ENCODE results near the gene KRT77. TPM values are rescaled to one million over a fixed set of nuclear protein-coding genes. Genes with fewer than 3 reads are reported as not detected.

KRT77 gene
- polyA plus RNA-seq, 3 donors: not detected

- H2AFZ ChIP-seq (ENCODE audit: insufficient read depth, low read depth, low read length, poor library complexity, severe bottlenecking): no peak overlapping the region
- no peaks in the 10 kb centered on the region for H4K20me1 ChIP-seq (ENCODE audit: insufficient read depth, low read length)
- no peaks in the 10 kb centered on the region for H3K36me3 Mint-ChIP-seq
- DNase-seq: no peak
- no peak overlapping the region for H3K4me3 ChIP-seq (replicated peaks in 1 of 3; ENCODE audit: low read depth in 2 of 3, low read length in 3 of 3)
- H3K4me3 Mint-ChIP-seq: no peak overlapping the region
- 84% methylated on average over 5 of the region's 7 CpGs for WGBS (ENCODE audit: insufficient coverage)
- H3K9me3 ChIP-seq (replicated peaks in 1 of 2; ENCODE audit: control insufficient read depth in 1 of 2, insufficient read depth in 1 of 2, low read length in 2 of 2): no peaks in the 10 kb centered on the region
- H3K4me2 ChIP-seq (replicated peaks; ENCODE audit: extremely low read depth, low read length, poor library complexity, severe bottlenecking): no peak overlapping the region
- H3K27ac ChIP-seq (ENCODE audit: low read depth in 1 of 2, low read length in 2 of 2): no peak overlapping the region
- no peaks in the 10 kb centered on the region for H3K4me1 ChIP-seq (ENCODE audit: control insufficient read depth in 1 of 2, insufficient read depth in 2 of 2, low read length in 2 of 2)
- TF ChIP-seq CTCF (IDR thresholded peaks at IDR 0.05): no peak
- H3K27me3 ChIP-seq (ENCODE audit: control insufficient read depth in 2 of 2, insufficient read depth in 2 of 2, low read length in 2 of 2): no peaks in the 10 kb centered on the region
- H3K27me3 Mint-ChIP-seq (ENCODE audit: low read depth in 3 of 3): peaks cover 0 to 8% (median 2%) of the 10 kb centered on the region in 3 donors
- H3K4me1 Mint-ChIP-seq: no peaks in the 10 kb centered on the region
- intact Hi-C loops (cut with micrococcal nuclease): no loop called here
- H3K9ac ChIP-seq (ENCODE audit: insufficient read depth, low read length, poor library complexity, severe bottlenecking): no peak overlapping the region
- no peaks in the 10 kb centered on the region for H3K79me2 ChIP-seq (ENCODE audit: insufficient read depth, low read length)
- H3K9me3 Mint-ChIP-seq: peaks cover 0 to 2% (median 0%) of the 10 kb centered on the region in 7 donors
- no peak overlapping the region for H3K27ac Mint-ChIP-seq
- no peaks in the 10 kb centered on the region for H3K36me3 ChIP-seq (replicated peaks in 1 of 2; ENCODE audit: control insufficient read depth in 1 of 2, insufficient read depth in 2 of 2, low read length in 2 of 2)
Observed at GRCh38 chr12:52659395-52659794, 43.9 kb downstream of the KRT77 start.

- no peaks in the 10 kb centered on the region for H3K27me3 ChIP-seq (ENCODE audit: control insufficient read depth in 2 of 2, insufficient read depth in 2 of 2, low read length in 2 of 2)
- no peaks in the 10 kb centered on the region for H3K4me1 Mint-ChIP-seq
Observed at GRCh38 chr12:52658196-52658595, 45.1 kb downstream of the KRT77 start.

More at GRCh38 chr12:52658196-52658595, 45.1 kb downstream of the KRT77 start:
- H3K4me2 ChIP-seq (replicated peaks; ENCODE audit: extremely low read depth, low read length, poor library complexity, severe bottlenecking): no peak overlapping the region
- H3K27ac ChIP-seq (ENCODE audit: low read depth in 1 of 2, low read length in 2 of 2): no peak overlapping the region
- H3K4me1 ChIP-seq (ENCODE audit: control insufficient read depth in 1 of 2, insufficient read depth in 2 of 2, low read length in 2 of 2): no peaks in the 10 kb centered on the region
- intact Hi-C loops (cut with micrococcal nuclease): no loop called here
- peaks cover 0 to 2% (median 0%) of the 10 kb centered on the region in 7 donors for H3K9me3 Mint-ChIP-seq
- TF ChIP-seq CTCF (IDR thresholded peaks at IDR 0.05): no peak
- no peaks in the 10 kb centered on the region for H3K36me3 ChIP-seq (replicated peaks in 1 of 2; ENCODE audit: control insufficient read depth in 1 of 2, insufficient read depth in 2 of 2, low read length in 2 of 2)
- no peak overlapping the region for H2AFZ ChIP-seq (ENCODE audit: insufficient read depth, low read depth, low read length, poor library complexity, severe bottlenecking)
- H3K27ac Mint-ChIP-seq: no peak overlapping the region
- H3K9ac ChIP-seq (ENCODE audit: insufficient read depth, low read length, poor library complexity, severe bottlenecking): no peak overlapping the region
- H3K79me2 ChIP-seq (ENCODE audit: insufficient read depth, low read length): no peaks in the 10 kb centered on the region
- DNase-seq: no peak
- no peak overlapping the region for H3K4me3 ChIP-seq (replicated peaks in 1 of 3; ENCODE audit: low read depth in 2 of 3, low read length in 3 of 3)
- H3K36me3 Mint-ChIP-seq: no peaks in the 10 kb centered on the region
- no peak overlapping the region for H3K4me3 Mint-ChIP-seq
- no peaks in the 10 kb centered on the region for H3K9me3 ChIP-seq (replicated peaks in 1 of 2; ENCODE audit: control insufficient read depth in 1 of 2, insufficient read depth in 1 of 2, low read length in 2 of 2)
- H3K27me3 Mint-ChIP-seq (ENCODE audit: low read depth in 3 of 3): peaks cover 0 to 6% (median 0%) of the 10 kb centered on the region in 3 donors
- H4K20me1 ChIP-seq (ENCODE audit: insufficient read depth, low read length): no peaks in the 10 kb centered on the region
- WGBS (ENCODE audit: insufficient coverage): 100% methylated on average over 2 of the region's 4 CpGs

Measured in CD14-positive monocyte (primary cell).